ENCODE measurements around the gene FCRL5.
A peak's percentile ranks its signal among the peaks of the same experiment; 100 is the strongest.

Gene FCRL5

DNA sequence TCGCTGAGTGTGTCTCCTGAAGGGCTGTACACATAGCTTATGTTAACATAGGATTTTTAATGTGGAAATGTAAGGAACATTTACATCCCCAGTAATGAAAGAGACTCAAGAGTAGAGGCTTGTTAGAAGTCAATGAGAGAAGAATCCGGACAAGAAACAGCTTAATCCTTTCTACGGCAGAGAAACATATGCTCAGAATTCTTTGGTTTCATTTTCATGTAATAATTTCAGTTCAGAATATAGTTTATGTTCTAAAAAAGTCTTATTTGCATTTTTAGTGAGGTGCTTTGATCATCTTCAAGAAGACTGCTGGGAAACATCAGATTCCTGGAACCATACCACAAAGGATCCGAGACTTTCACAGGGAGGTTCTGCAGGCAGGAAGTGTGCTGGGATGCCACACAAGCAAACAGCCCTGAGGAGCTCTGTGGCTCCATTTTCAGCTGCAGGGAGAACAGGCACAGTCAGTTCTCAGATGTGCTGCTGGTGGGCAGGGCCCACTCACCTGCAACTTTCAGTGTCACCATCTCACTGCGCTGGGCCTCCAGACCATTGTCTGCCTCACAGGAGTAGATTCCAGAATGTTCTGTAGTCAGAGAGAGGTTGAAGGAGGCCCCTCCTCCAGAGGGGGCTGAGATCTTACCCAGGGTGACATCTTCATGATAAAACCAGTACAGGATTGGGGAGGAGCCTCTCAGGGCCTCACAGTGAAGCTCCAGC is 28.4 kb downstream of the FCRL5 start:
- DNase-seq: no peak

DNA sequence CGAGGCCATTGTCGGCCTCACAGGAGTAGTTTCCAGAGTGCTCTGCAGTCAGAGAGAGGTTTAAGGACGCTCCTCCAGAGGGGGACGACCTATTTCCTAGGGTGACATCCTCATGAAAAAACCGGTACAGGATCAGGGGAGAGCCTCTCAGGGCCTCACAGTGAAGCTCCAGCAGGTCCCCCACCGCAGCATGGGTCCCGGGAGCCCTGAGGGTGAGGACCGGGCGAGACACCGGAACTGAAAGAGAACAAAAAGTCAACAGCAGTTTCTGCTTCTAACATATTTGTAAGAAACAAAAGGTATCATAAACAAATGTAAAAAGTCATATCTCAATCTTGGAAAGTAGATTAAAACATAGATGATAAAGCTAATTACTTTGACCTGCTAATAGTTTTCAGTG is 31.3 kb downstream of the FCRL5 start:
- DNase-seq: no peak

DNA sequence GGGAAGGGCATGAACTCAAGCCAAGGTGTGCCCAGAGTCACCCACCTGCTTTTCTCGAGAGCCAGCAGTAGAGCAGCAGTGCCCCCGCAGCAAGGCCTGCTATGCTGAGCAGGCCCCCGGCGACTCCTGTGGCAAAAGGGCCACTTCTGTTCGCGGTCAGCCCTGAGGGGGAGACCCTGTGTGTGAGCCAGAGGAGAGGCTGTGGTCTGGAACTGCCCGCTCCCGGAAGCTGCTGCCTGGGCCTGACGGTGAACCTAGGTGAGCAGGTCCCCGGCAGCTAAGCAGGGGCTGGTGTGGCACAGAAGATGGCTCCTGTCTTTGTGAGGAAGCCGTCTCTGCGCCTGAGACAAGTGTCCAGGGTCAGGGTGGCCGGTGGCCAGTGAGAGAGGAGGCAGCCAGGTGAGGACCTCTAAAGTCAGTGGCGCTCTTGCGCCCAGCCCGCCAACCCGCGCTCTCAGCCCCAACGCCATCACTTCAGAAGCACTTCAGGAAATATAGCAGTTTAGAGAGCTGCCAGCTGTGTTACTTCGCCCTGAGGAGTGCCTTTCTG is 31.9 kb downstream of the FCRL5 start:
- no peak for DNase-seq

DNA sequence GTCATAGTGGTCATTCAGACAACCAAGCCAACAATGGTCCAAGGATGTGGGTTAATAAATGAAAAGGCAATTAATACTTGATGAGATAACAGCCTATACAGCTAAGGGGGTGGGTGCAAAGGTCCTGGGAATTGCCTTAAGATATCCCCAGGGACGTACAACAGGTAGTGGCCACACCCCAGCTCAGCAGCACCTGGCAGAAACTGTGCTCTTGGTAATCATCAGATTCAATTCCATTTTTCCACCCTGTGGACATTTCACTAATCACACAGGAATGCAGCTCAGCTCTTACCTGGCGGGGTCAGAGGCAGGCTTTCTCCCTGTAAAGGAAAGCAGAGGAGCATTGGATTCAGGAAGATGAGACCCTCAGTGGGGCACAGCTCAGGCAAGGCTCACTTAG is 32.9 kb downstream of the FCRL5 start:
- DNase-seq: no peak

DNA sequence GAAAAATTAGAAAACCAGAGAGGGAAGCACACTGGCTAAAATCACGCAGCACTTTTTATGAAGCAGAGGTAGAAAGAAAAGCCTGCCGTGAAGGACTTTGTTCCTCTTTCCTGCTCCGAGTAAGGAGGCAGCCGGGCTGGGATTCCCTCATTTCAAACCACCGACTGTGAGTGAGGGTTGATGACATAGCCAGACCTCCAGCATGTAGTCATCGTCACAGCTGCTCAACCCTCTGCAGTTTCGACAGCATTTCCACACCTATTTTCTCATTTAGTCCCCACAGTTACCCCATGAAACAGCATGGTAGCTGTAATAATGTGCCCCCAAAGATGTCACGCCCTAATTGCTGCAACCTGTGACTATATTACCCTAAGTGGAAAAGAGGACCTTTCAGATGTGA is 35.3 kb downstream of the FCRL5 start:
- no peak for DNase-seq

DNA sequence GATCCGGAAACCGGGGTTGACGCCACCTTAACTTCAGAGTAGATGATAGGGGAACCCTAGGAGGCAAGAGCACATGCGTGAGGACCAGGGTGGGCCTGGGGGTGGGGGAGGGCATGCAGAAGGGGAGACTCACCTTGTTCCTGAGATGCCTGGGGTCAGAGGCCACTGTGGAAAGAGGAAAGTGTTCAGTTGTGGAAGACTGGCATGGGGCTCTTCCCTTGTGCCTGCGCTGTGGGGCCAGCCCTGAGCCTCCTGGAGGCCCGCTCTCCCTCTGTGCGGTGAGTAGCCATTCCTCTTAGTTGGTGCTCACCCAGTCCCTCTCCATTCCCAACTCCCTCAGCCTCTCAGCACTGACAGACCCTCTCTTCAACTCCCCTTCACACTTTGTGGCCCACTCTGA is 36.6 kb downstream of the FCRL5 start:
- DNase-seq: no peak

DNA sequence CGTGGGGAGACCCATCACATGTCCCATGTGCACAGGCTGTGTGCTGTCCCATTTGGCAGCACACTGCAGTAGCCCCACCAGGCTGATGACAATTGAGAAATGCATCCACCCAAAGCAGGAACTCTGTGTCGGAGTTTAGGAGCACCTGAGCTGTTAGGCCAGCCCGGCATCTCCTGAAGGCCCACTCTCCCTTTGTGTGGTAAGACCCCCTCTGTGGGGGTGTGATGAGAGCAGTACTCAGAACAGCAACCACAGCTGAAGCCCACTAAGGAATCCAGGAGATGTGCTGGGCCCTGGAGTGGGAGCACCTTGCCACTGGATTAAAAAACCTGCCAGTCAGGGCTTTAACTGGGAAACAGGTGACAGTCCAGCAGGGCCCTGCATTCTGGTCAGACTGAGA is 37.2 kb downstream of the FCRL5 start:
- DNase-seq: no peak

DNA sequence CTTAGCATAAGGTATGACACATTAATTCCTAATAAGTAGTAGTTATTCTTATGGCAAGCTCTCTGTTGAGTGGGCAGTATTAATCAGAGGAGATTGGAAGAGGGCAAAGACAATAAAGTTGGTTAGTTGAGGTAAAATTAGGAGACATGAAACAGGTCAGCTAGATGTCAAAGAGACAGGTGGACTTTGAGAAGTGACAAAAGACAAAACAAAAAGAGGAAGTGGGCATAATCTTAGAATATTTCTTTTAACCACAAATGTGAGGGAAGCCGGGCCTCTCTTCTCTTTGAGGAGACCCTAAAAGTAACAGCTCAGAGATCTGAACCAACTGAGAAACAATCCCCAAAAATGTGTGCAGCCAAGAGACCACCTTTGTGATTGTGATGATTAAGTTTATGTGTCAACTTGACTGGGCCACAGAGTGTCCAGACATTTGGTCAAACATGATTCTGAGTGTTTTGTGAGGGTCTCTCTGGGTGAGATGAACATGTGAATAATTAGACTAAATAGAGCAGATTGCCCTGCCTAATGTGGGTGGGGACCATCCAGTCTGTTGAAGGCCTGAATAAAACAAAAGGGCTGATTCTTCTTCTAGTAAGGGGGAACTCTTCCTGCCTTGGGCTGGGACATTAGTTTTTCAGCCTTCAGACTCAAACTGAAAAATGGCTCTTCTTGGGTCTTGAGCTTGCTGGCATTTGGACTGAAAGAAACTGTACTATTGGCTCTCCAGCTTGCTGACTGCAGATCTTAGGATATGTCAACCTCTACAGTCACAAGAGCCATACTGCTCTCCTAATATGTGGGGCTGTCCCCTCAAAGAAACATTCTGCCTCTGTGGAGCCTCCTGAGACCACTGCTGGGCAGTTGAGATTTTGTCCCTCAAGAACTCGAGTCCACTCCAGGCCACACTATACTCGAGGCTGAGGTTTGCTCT is 40.0 kb downstream of the FCRL5 start:
- DNase-seq: no peak

DNA sequence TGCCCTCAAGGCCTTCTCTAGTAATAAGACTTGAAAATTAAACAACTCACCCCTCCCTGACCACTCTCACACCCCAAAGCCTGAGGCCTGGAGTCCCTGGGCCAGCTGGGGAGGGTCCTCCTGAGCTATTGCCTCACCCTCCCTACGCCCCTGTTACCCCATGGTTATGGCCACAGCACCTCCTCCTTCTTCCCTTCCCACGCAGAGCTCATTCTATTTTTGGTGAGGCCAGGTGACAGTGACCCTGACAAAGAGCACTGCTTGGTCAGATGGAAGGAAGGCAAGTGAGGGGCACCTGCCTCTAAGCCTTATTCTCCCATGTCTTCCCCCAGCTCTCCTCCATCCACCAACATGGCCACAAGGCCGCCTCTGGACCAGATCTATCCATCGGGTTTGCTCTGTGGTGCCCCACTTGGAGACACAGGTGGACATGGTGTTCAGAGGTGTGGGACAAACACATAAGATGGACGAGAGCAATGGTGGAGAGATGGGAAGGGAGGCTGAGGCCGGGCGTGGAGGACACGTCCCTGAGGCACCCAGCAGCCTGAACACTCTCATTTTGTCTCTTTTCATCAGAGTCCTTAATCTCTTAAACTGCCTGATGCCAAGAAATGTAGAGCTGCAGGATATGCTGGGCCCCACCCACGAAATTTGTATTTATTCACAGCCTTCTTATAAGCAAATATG is 42.6 kb downstream of the FCRL5 start:
- no peak for DNase-seq

DNA sequence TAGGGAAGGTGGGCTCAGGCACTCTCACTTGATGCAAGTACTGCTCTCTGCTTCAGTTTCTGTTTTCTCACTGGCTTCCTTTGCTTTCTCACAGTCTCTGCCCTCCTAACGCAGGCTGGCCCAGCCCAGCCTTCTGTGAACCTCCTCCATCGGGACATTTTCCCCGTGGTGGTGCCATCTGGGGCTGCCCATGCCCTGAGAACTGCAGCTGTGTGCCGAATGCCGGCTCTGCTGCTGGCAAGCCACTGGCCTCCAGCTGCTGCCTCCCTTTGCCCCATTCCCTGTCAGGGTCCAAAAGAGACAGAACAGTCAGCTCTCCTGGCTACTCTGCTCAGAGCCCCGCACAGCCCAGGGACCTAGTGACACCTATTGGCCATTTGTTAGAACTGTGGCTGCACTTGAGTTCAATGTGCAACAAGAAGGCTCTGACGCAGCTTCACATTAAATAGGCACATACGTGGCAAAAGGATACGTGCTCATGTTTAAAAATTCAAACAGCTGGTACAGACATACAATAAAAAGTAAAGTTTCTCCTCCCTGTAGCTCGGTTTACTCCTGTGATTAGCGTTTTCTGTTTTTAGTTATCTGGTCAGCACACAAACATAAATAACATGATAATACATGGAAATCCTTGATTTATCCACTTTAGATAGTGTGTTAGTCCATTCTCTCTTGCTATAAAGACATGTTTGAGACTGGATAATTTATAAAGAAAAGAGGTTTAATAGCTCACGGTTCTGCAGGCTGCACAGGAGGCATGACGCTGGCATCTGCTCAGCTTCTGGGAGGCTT is 46.6 kb downstream of the FCRL5 start:
- no peak for DNase-seq

DNA sequence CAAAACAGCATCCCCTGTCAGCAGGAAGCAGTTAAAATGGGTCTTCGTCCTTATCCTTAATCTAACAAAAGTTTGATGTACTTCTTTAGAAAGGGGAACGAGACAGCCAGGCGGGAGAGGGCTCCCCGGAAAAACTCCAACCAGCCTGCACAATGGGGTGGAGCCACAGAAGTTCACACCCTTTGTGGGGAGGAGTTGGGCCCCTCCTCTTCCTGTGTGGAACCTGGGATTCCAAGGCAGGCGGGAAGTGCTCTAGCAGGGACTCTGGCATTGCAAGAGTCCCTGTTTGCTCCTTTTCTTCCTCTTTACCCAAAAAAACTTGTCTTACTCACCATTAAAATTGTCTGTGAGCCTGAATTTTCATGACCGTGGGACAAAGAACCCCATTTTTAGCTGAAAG is 47.7 kb downstream of the FCRL5 start:
- no peak for DNase-seq

DNA sequence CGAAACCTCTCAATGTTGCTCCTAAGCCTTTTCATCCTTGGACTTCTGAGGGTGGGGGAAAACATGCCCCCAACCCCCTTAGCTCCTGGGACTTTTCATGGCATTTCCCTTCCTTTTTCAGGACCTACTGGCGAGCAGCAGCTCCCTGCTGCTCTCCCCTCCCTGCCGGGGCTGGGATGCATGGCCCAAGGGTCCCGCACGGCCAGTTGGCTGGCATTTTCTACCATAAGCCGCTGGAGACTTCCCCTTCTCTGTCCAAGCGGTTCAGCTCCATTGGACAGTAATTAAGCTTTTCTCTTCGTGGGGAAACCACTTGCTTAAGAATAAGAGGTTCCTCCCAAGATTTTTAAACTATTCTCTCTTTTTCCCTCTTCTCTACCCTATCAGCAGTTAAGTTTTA is 52.8 kb downstream of the FCRL5 start:
- DNase-seq: no peak

DNA sequence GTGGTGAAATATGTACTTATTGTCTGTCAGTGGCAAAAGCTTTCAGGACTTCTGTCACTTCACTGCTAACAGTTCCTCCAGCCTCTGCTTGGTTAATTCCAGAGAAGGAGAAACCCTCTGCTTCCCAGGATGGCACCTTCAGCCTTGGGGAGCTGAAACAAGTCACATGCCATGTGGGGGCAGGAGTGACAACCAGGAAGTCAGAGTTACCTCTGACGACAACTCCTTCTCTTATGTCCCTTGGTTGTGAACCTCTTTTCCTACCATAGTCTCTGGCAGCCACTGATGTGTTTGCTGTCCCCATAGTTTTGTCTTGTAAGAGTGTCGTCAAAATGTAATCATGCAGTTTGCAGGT is 53.6 kb downstream of the FCRL5 start:
- no peak for DNase-seq

DNA sequence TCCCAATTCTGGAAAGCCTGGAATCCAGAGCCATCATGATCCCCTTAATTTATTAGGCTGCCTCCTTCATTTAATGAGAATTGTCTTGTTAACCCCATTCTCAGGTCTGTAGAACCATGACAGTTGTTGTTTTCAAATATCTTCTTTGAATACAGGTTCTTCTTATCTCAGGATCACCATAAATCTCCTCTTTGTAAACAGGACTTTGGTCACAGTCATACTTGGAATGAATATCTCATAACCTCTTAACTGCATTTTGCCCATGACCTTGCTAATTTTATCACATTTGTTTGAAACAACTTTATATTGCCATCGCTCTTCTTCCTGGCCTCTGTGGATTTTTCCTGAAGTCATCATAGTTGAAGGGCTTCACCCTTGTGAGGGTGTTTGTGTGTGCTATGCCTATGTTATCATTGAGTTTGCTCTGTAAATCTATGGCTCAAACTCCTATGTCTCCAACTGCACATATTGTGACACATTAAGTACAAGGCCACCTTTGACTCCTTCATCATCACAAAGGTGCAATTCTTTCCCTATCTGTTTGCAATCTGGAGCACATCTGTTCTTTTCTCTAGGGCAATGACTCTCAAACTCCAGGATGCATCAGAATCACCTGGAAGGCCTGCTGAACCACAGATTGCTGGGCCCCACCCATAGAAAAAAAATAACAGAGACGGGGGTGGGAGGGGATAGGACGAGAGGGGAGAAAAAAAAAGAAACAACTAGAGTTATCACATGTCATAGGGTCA is 54.2 kb downstream of the FCRL5 start:
- DNase-seq: no peak

DNA sequence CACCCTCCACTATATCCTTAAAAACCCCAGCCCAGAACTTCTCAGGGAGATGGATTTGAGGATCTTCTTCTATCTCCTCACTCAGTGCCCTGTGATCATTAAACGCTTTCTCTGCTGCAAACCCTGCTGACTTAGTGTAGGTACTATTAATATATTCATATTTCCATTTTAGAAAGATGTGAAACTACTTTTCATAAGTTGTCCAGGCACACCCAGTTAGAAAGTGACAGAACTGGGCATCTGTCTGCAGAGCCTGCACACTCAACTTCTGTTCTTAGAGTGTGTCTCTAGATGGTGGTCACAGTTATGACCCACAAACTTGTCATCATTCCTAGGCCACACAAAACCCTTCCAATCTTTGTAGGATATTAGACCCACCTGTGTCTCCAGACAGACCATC is 55.0 kb downstream of the FCRL5 start:
- DNase-seq: no peak

DNA sequence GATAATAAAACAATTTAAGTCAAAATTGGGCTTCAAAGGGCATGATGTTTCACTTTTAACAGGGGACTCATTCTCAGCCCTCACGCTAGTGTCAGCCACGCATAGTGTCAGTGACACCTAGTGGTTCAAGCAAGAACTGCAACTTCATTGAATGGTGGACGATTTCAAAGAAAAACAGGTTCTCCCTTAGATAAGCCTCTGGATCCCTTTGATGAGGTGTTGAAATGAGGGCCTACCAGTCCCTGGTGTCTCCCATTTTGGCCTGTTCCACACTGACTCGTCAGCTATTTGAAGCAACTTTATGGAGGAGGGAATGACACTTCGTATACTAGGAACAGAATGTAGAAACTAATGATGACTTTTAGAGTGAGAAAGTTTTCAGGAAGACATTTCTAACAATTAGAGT is 56.2 kb downstream of the FCRL5 start:
- no peak for DNase-seq

DNA sequence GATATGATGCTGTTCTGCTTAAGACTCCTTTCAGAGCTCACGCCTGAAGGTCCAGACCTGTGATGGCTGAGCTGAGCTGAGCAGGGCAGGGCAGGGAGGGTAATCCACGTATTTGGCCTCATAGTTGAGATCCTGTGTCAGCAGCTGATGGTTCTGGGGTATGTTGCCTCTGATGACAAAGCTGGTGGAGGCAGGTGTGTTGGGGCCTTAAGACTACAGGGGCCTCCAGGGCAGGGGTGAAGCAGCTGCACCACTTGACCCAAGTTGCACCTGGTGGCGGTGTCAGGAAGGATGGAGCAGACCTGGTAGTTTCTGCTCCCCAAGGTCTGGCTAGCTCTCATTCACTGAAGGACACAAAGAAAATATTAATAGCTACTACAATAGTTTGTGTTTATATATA is 57.0 kb downstream of the FCRL5 start:
- no peak for DNase-seq

DNA sequence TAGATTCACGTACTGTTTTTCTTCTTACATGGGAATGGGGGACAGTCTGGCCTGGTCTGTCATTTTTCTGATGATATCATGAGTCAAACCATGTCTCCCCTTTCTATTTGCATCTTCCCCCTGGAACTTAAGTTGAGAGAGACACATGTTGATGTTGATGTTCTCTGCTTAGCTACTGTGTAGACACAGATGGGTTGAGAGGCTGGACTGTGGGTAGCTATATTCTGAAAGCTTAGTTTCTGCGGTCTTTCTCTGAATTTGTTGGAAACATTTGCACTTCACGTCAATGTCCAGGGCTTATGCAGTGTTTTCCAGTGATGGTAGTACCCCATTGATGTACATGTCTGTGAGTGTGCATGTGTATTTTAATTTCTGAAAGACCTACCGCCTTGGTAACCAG is 58.2 kb downstream of the FCRL5 start:
- no peak for DNase-seq

DNA sequence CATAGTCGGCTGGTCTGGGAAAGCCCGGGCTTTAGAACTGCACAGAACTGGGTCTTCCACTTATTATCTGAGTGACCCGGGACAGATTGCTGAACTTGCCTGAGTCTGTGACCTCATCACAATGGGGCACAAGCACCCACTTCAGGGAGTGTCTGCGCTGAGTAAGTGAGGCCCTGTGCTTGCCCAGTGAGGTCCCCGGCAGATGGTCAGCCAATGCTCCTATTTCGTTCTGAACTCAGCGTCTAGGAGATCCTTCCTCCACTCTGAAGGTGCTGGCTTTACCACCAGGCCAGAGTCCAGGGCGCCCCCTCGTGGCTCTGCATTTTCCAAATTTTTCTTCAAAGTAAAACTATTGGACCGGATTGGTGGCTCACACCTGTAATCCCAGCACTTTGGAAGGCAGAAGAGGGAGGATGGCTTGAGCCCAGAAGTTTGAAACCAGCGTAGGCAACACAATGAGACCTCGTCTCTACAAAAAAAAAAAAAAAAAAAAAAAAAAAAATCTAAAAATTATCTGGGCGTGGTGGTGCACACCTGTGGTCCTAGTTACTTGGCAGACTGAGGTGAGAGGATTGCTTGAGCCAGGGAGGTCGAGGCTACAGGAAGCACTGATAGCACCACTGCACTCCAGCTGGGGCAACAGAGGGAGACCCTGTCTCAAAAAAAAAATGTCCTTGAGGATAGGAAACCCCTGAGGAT is 61.7 kb downstream of the FCRL5 start:
- peak; percentile 5 for DNase-seq

DNA sequence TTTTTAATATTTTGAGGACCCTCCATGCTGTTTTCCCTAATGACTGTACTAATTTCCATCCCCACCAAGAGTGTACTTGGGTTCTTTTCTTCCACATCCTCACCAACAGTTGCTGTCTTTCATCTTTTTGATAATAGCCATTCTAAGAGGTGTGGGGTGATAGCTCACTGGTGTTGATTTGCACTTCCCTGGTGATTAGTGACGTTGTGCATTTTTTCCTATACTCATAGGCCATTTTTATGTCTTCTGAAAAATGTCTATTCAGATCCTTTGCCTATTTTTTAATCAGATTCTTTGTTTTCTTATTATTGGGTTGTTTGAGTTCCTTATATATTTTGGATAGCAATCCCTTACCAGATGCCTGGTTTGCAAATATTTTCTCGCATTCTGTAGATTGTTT is 64.2 kb downstream of the FCRL5 start:
- no peak for DNase-seq

DNA sequence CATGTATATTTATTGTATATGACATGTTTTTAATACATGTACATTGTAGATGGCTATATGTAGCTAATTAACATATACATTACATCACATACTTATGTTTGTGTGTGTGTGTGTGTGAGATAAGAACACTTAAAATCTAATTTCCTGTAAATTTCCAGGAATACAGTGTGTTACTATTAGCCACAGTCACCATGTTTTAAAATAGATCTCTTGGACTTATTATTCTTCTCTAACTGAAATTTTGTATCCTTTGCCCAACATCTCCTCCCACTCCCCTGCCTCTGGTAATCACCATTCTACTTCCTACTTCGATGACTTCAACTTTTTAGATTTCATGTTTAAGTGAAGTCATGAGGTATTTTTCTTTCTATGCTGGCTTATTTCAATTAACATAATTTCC is 64.8 kb downstream of the FCRL5 start:
- DNase-seq: no peak

All from NCI-H2227 treated with DMSO at 0.1 percent for 48 hours (cell line).